Stimulated activated CD4-positive, alpha-beta T cell treated with anti-CD3 and anti-CD28 coated beads, TNF-alpha, amount 100 ng/mL, for 48 hours (primary cell): ENCODE measurements around the gene SLC26A11.
A peak's percentile ranks its signal among the peaks of the same experiment; 100 is the strongest.
"Not testable (repeated sequence)": the region's sequence is repeated elsewhere in the genome, so short reads cannot be mapped to it uniquely, and the experiment has no call there.

Experiments
- DNase-seq, 3 donors: peaks; one replicate each; pipeline ENCODE4 v3.0.0-alpha.2; 2020; ENCODE audit warnings: low read depth in 3 of 3

The SLC26A11 gene

DNA sequence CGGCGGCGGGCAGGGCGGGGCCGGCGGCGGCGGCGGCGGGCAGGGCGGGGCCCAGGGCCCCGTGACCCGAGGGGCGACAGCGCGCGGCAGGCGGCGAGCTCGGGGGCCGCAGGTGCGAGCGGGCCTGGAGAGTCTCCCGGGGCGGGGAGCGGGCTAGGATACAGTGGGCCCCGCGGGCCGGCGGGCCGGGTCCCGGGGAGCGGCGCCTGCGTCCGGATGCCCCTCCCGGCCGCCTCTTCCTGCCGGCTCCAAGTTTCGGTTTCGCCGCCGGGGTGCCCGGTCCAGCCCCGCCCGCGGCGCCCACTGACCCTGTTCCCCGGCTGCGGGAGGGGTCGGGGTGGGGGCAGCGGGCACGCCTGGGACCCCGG, 40.5 kb downstream of the SLC26A11 start, which contains the start of gene RNF213:
Gene RNF213, plus strand, starts transcription at position 62 of the 368 bp plus-strand sequence. CDS start 2,830 bp downstream, outside the sequence.
- no peak for DNase-seq

DNA sequence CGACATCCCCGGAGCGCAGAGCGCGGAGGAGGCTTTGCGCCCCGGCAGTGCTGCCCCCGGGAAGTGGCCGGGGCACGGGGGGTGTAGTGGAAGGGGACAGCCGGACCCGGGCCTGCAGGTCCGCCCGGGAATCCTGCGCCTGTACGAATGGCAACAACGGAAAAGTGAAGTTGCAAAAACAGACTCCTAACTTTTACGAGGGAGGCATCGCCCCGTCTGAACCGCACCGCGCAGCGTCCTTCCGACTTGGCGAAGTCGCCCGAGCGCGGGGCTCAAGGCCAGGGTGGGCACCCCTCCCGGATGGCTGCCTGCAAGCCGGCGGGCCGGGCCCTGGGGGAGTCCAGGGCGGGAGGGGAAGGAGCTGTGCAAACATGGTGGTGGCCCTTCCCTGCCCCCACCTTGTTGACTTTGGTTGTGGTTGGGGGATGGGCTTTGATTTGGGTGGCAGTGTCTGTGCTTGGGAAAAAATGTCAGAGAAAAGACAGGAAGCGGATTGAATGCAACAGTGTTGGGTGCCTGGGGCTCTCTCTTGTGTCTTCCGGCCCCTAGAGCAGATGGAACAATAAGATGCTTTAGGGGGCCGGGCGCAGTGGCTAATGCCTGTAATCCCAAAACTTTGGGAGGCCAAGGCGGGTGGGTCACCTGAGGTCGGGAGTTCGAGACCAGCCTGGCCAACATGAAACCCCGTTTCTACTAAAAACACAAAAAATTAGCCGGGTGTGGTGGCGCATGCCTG, 41.1 kb downstream of the SLC26A11 start:
- peak in 1 of 3 donors; percentile 41 for DNase-seq

DNA sequence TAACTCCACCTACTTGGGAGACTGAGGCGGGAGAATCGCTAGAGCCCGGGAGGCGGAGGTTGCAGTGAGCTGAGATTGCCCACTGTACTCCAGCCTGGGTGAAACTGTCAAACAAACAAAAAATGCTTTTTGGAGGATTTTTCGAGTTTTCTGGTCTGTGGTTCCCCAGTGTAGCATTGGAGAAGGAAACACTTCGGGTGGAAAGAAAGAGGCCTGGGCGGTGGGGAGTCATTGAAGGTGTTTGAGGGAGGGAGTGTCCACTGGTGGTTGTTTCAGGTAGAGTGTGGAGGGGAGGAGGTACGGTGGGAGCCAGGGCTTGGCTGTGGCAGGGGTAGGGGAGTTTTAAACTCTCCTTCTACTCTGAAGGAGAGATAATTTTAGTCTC, 41.7 kb downstream of the SLC26A11 start:
- no peak for DNase-seq

DNA sequence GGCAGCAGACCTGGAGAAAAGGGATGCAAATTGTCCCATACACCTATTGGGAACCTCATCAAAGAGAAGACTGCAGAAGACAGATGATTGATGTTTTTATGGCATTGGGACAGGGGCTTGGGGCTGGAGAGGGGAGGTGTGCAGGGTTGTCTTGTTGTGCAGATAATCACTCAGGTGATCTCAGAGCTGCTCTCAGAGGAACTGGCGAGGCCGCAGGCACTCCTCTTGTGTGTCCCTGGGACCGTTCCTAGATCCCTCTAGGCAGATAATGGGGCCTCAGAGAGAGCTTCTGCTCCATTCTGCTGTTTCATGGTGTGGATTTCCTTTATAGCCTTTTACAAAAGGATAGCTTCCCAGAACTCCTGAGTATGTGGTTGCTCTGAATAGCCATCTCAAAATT, 42.1 kb downstream of the SLC26A11 start:
- DNase-seq, result no peak

DNA sequence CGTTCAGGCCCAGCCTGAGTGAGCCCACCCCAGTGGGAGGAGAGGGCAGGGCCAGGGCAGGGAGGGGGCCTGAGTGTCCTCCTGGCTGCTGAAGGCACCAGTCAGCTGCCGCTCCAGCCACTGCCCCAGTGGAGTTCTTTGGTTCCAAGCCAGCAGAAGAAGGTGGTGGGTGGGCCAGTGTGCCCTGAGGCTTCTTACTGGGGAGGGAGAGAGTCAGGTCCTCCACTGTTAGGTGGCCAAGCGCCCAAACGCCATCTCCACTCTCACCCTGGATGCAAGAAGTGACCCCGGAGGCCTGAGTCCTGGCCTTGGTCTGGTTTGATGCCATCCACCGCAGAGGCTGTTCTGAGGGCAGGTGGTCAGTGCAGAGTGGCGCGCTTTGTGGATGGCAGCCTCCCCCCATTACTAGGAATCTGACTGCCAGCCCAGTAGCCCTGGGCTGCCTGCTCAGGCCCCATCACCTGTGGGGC, 42.6 kb downstream of the SLC26A11 start:
- DNase-seq, result no peak

DNA sequence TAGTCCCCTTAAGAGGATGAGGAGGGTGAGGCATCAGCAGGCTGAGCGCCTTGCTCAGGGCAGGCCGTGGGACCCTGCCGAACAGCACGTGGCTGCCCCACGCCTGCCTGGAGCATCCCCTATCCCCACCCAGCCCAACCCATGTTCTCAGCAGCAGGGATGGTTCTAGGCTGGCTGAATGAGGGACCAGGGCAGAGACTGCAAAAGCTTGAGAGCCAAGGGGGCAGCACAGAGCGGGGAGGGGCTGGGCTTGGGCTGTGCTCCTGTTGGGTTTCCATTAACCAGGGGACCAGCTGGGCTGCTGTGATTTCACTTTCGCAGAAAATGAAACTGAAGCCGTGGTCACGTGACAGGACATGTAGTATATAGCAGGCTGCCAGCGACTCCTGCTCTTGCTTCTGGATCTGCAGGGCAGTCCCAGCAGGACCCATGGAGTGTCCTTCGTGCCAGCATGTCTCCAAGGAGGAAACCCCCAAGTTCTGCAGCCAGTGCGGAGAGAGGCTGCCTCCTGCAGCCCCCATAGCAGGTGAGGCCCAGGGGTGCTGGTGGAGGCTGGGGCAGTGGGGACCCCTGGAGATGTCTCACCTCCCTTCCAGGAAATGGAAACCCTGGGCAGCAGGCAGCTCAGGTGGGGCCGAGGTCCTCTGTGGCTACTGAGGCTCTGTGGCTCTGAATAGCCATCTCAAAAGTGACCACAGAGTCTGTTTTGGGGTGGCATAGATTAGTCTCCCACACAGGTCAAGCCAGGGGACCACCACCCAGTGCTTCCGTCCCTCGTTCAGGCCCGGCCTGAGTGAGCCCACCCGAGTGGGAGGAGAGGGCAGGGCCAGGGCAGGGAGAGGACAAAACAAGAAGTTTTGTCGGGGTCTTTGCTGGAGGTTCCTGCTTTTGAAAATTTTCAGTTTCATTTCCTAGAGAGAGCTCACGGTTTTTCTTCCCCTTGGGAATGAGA, 43.3 kb downstream of the SLC26A11 start:
- peak; percentile 81 to 86 (median 84) for DNase-seq

DNA sequence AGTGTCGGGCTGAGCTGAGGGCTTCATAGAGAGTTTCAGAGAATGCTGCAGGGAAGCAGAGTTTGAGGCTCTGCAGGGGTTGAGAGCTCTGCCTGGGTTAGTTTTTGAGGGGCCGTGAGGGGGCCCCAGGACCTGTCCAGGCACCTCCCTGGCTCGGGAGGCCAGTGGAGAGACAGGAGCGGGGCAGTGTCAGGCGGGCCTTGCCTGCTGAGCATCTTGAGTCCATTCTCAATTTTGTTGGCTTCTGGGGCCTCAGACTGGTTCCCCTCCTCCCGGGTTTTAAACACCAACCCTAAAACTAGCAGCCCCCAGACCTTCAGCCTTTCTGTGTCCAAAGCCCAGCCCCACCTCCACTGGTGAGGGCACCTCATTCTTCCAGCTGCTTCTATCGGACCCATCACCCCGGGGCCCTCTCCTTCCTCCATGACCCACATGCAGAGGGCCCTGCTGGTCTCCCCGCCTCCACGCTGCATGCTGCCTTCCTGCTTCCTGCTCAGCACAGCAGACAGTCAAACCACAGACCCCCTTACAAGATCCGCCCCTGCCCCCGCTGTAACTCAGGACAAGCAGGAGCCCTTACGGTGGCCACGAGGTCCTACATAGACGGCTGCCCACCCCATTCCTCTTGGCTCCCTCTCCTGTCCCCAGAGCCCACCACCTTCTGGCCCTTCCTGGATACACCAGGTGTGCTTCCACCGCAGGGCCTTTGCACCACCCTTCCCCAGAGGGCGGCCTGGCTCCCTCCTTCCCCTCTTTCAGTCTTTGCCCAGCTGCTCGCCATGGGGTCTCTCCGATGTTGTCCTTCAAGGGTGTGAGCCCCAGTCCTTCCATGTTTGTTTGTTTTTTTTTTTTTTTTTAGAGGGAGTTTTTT, 44.2 kb downstream of the SLC26A11 start:
- peak in 1 of 3 donors; percentile 29 for DNase-seq

DNA sequence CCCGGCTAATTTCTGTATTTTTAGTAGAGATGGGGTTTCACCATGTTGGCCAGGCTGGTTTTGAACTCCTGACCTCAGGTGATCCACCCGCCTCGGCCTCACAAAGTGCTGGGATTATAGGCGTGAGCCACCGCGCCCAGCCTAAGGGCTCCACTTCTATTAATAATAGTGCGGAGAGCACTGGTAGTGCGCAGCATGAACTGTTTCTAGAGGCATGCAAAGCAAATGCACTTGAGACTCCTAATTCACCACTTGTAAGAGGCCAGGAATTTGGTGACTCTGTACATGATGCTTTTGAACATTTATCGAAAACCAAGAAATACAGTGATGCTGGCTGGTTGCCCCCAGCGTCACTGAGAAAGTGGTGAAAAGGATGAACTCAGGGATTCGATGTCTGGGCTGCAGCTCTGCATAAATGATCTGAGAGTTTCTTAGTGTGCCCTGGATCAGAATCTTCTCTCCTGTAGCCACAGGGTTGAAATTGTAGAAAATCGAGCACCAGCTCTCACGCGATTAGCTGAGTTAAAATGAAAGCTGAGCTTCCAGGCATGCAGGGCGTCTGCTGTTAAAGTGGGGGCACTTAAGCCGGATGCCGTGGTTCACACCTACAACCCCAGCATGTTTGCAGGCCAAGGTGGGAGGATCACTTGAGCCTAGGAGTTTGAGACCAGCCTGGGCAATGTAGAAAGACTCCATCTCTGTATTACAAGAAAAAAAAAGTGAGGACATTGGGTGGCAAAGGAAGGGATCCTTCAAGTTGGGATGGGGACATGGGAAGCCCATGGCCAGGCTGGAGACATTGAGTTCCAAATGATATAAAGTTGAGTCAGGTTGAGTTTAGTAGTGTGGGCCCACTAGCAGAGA, 45.2 kb downstream of the SLC26A11 start:
- DNase-seq, result peak in 1 of 3 donors; percentile 57

DNA sequence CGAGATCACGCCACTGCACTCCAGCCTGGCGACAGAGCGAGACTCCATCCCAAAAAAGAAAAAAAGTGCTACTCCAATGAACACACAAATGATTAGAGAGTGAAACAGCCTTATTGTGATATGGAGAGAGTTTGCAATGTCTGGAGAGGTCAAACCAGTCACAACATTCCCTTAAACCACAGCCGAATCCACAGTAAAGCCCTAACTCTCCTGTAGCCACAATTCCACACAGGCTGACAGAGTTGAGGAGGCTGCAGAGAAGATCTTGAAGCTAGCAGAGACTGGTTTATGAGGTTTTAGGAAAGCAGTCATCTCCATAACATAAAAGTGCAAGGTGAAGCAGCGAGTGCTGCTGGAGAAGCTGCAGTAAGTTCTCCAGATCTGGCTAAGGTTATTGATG, 47.2 kb downstream of the SLC26A11 start:
- DNase-seq, result no peak

DNA sequence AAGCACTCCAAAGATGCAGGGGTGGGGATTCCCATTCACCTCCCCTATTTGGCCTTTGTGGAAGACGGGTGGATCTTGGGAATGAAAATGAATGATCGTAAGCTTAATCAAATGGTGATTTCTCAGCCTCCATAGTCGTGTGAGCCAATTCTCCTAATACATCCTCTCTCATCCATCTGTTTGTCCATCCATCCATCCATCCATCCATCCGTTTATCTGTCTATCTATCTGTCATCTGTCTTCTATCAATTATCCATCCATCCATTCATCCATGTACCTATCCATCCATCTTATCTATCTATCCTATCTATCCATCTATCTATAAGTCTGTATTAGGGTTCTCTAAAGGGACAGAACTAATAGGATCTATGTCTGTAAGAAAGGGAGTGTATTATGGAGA, 48.2 kb downstream of the SLC26A11 start:
- DNase-seq, result no peak

DNA sequence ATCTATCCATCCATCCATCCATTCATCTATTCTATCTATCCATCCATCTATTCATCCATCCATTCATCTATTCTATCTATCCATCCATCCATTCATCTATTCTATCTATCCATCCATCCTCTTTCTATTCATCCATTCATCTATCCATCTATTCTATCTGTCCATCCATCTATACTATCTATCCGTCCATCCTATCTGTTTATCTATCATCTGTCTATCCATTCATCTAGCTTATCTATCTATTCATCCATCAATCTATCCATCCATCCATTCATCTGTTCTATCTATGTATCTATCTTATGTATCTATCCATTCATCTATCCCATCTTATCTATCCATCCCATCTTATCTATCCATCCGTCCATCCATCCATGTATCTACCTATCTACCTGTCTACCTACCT, 49.2 kb downstream of the SLC26A11 start:
- DNase-seq, result no peak

DNA sequence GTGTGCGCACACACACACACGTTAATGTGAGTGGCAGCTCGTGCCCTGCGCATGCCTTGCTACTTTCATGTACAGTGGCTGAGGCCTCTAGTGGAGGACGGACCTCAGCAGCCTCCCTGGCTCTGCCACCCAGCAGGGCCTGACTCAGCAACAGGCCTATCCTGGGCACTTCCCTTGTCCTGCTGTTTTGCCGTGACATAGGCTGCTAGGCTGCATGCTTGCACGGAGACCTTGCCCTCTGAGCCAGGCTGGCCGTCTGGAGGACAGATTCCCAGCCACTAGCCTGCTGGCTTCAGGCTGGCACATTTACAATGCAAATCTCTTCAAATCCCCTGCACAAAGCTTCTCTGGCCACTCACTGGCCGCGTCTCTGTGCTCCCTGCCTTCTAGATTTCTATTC, 49.9 kb downstream of the SLC26A11 start:
- DNase-seq, result no peak

DNA sequence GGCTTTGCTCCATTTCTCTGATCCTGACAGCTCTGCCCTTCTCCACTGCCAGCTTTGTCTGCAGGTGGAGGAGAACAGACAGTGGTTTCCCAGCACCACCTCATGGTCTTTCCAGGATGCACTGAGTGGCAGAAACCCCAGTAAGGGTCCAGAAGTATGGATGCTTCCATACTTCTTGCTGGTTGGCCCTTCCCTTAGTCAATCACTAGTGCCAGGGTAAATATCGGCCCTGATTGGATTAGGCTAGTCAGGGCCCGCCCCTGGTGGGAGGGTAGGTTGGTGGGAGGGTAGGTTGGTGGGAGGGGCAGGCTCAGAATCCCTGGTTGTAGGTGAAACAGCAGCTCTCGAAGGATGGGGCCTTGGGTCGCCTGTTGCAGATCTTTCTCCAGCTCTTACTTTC, 50.6 kb downstream of the SLC26A11 start:
- peak in 1 of 3 donors; percentile 34 for DNase-seq

DNA sequence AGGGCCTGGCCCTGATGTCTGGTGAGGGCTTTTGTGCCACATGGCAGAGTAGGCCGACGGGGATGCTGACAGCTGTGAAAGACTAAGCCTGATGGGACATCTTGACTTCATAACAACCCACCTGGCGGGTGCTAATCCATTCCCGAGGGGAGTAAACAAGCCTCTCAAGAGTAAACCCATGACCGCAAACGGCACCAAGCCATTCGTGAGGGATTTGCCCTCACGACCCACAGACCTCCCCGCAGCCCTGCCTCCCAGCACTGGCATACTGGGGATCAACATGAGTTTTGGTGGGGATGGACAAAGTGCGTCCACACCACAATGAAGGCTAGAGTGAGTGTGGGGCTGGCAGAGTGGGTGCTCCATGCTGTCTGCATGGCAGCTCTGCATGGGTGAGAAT, 52.1 kb downstream of the SLC26A11 start:
- no peak for DNase-seq

DNA sequence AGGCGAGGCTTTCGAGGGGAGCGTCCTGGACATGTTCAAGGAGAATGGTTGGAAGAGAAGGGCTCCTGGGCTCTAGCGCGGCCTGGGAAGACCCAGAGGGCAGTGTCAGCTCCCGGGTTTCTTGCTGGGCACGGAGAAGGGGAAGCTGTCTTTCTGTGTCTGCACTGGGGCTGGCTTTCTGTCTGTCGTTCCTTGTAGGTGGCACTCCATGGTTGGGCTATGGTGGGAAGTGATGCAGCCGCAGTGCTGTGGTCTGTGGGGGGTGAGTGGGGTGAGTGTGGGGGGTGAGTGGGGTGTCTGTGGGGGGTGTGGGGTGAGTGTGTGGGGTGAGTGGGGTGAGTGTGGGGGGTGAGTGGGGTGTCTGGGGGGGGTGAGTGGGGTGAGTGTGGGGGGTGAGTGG, 54.1 kb downstream of the SLC26A11 start:
- no peak for DNase-seq

DNA sequence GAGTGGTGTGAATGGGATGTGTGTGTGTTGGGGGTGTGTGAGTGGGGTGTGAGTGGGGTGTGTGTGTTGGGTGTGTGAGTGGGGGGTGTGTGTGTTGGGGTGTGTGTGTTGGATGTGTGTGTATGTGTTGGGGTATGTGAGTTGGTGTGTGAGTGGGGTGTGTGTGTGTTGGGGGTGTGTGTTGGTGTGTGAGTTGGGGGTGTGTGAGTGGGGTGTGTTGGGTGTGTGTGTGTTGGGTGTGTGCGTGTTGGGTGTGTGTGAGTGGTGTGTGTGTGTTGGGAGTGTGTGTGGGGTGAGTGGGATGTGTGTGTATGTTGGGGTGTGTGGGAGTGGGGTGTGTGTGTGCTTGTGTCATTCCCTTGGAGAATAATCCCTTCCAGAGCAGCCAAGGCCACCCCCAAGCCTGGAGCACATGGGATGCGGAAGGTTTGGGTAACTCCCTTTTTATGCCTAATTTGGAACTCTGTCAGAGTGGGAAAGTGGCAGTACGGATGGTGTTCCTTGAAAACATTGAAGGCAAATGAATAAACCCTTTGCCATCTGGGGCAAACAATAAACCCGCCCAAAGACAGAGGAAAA, 54.7 kb downstream of the SLC26A11 start:
- no peak for DNase-seq

DNA sequence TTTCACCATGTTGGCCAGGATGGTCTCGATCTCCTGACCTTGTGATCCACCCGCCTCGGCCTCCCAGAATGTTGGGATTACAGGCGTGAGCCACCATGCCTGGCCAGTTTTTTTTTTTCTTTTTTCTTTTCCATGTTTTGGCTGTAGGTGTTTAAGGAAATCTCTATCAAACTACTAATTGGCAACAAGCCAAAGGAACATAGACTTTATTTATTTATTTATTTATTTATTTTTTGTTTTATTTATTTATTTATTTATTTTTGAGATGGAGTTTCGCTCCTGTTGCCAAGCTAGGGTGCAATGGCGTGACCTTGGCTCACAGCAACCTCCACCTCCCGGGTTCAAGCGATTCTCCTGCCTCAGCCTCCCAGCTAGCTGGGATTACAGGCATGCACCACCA, 55.6 kb downstream of the SLC26A11 start:
- DNase-seq, result not testable (repeated sequence)

DNA sequence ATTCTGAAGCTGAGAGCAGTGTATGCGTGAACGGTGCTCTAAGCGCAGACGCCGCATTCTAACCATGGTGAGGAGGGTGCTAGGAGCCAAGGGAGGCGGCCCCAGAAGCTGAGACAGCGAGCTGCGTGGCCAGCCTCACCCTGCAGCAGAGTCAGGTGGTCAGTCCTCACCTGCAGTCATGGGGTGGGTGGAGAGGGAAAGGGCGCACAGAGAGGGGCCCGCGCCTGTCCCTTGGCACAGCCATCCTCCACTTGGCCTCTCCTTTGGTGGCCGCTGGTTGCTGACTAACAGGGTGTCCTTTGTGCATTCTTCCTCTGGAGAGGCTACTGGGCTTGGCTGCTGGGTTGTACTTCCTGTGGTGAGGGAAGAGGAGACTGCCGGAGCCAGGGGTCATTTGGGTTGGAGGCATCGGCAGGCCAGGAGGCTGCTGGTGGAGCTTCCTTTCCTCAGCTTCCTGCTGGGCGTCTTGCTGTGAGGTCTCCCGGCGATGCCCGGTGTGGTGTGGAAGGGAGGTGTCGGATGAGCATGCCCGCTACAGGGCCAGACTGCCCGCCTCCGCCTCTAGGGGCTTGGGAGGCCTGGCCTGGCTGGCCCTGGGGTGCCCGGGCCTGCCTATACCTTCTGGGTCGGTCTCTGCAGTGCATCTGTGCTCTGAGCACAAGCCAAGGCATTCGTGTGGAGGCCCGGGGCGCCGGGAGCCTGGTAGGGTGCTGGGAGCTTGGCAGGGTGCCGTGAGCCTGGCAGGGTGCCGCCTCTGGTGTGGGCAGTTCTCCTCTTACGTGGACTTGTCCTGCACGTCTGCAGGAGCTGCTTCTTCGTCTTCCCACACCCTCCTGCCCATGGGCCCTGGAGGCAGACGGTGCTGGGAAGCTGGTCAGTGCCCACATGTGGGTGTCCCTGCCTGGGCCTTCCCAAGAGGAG, 57.8 kb downstream of the SLC26A11 start:
- no peak for DNase-seq

DNA sequence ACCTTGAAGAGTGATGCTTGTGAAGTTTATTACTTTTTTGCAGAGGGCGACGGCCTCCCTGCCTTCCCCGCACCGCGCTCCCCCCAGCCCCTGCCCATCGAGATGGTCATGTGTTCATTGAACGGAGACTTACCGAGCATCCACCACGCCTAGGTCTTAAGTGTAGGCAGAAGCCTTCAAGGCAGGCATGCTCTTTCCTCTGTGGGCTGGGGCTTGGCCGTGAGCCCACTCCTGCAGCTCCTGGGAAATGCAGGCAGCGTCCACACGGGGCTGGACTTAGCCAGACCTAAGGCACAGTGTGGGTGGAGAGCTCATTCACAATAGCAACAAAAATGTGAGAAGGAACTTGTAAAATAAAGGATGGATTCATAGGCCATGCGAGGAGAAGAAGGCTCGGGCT, 59.7 kb downstream of the SLC26A11 start:
- no peak for DNase-seq
